ENCODE results near the gene ZFR.
"Not testable (repeated sequence)": the region's sequence is repeated elsewhere in the genome, so short reads cannot be mapped to it uniquely, and the experiment has no call there.

The ZFR gene

GRCh38 chr5:32317041-32317440 is 127.5 kb downstream of the ZFR start:
- Histone ChIP-seq H3K9me3 (ENCODE audit: control insufficient read depth in 1 of 2, low read length in 2 of 2) (peaks cover 3 to 4% of the 10 kb centered on the region in 2 donors), H3K4me3 (ENCODE audit: low read depth in 1 of 2, low read length in 2 of 2) (no peak overlapping the region), H3K9ac (ENCODE audit: low read depth in 1 of 2, low read length in 2 of 2) (no peak overlapping the region), H3K4me1 (ENCODE audit: control insufficient read depth in 1 of 2, insufficient read depth in 2 of 2, low read length in 2 of 2) (no peaks in the 10 kb centered on the region), H3K36me3 (ENCODE audit: control insufficient read depth in 1 of 2, insufficient read depth in 2 of 2, low read length in 2 of 2) (no peaks in the 10 kb centered on the region), H3K27me3 (ENCODE audit: control insufficient read depth in 1 of 2, insufficient read depth in 2 of 2, low read length in 2 of 2) (no peaks in the 10 kb centered on the region), H3K27ac (ENCODE audit: low read depth, low read length) (no peak overlapping the region)

GRCh38 chr5:32315221-32316014 is 129.1 kb downstream of the ZFR start:
- no peaks in the 10 kb centered on the region for H3K9me3 ChIP-seq (ENCODE audit: control insufficient read depth in 1 of 2, low read length in 2 of 2)
- no peaks in the 10 kb centered on the region for H3K36me3 ChIP-seq (ENCODE audit: control insufficient read depth in 1 of 2, insufficient read depth in 2 of 2, low read length in 2 of 2)
- H3K4me3 ChIP-seq (ENCODE audit: low read depth in 1 of 2, low read length in 2 of 2): no peak overlapping the region
- no peak overlapping the region for H3K27ac ChIP-seq (ENCODE audit: low read depth, low read length)
- H3K9ac ChIP-seq (ENCODE audit: low read depth in 1 of 2, low read length in 2 of 2): no peak overlapping the region
- H3K27me3 ChIP-seq (ENCODE audit: control insufficient read depth in 1 of 2, insufficient read depth in 2 of 2, low read length in 2 of 2): no peaks in the 10 kb centered on the region
- peaks cover 8% of the 10 kb centered on the region in 2 donors for H3K4me1 ChIP-seq (ENCODE audit: control insufficient read depth in 1 of 2, insufficient read depth in 2 of 2, low read length in 2 of 2)

- H3K4me1 ChIP-seq (ENCODE audit: control insufficient read depth in 1 of 2, insufficient read depth in 2 of 2, low read length in 2 of 2): peaks cover 8 to 13% of the 10 kb centered on the region in 2 donors
- H3K27ac ChIP-seq (ENCODE audit: low read depth, low read length): no peak overlapping the region
- no peak overlapping the region for H3K9ac ChIP-seq (ENCODE audit: low read depth in 1 of 2, low read length in 2 of 2)
- no peaks in the 10 kb centered on the region for H3K9me3 ChIP-seq (ENCODE audit: control insufficient read depth in 1 of 2, low read length in 2 of 2)
- H3K4me3 ChIP-seq (ENCODE audit: low read depth in 1 of 2, low read length in 2 of 2): no peak overlapping the region
- H3K36me3 ChIP-seq (ENCODE audit: control insufficient read depth in 1 of 2, insufficient read depth in 2 of 2, low read length in 2 of 2): no peaks in the 10 kb centered on the region
- H3K27me3 ChIP-seq (ENCODE audit: control insufficient read depth in 1 of 2, insufficient read depth in 2 of 2, low read length in 2 of 2): no peaks in the 10 kb centered on the region
Measured at GRCh38 chr5:32314658-32315057, 129.9 kb downstream of the ZFR start.

DNA sequence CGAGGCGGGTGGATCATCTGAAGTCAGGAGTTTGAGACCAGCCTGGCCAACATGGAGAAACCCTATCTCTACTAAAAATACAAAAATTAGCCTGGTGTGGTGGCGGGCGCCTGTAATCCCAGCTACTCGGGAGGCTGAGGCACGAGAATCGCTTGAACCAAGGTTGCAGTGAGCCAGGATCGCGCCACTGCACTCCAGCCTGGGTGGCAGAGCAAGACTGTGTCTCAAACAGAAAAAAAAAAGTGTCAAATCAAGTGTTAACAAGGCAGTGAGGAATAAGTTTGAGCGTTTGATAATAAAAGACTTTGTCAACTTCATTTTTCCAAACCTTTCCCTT is 130.4 kb downstream of the ZFR start:
- not testable (repeated sequence) for H3K27ac ChIP-seq (ENCODE audit: low read depth, low read length); H3K27me3 ChIP-seq (ENCODE audit: control insufficient read depth in 1 of 2, insufficient read depth in 2 of 2, low read length in 2 of 2); H3K9ac ChIP-seq (ENCODE audit: low read depth in 1 of 2, low read length in 2 of 2); H3K4me3 ChIP-seq (ENCODE audit: low read depth in 1 of 2, low read length in 2 of 2); H3K36me3 ChIP-seq (ENCODE audit: control insufficient read depth in 1 of 2, insufficient read depth in 2 of 2, low read length in 2 of 2); H3K9me3 ChIP-seq (ENCODE audit: control insufficient read depth in 1 of 2, low read length in 2 of 2)
- H3K4me1 ChIP-seq (ENCODE audit: control insufficient read depth in 1 of 2, insufficient read depth in 2 of 2, low read length in 2 of 2): peaks cover 10 to 13% of the 10 kb centered on the region in 2 donors

- peak within 1 kb of the TSS; percentile 71 to 88 for H3K9ac ChIP-seq (ENCODE audit: low read depth in 1 of 2, low read length in 2 of 2)
- peak within 1 kb of the TSS; percentile 96 for H3K27ac ChIP-seq (ENCODE audit: low read depth, low read length)
- H3K4me1 ChIP-seq (ENCODE audit: control insufficient read depth in 1 of 2, insufficient read depth in 2 of 2, low read length in 2 of 2): peaks cover 23 to 24% of the 10 kb centered on the region in 2 donors
- H3K4me3 ChIP-seq (ENCODE audit: low read depth in 1 of 2, low read length in 2 of 2): peak within 1 kb of the TSS; percentile 74 to 82
- H3K36me3 ChIP-seq (ENCODE audit: control insufficient read depth in 1 of 2, insufficient read depth in 2 of 2, low read length in 2 of 2): no peaks in the 10 kb centered on the region
- no peaks in the 10 kb centered on the region for H3K9me3 ChIP-seq (ENCODE audit: control insufficient read depth in 1 of 2, low read length in 2 of 2)
- H3K27me3 ChIP-seq (ENCODE audit: control insufficient read depth in 1 of 2, insufficient read depth in 2 of 2, low read length in 2 of 2): no peaks in the 10 kb centered on the region
Measured at GRCh38 chr5:32312595-32313332, 131.8 kb downstream of the ZFR start, which contains the start of gene MTMR12. MTMR12 (minus strand) TSS chr5:32312939; CDS start chr5:32312838, 101 bp downstream.

DNA sequence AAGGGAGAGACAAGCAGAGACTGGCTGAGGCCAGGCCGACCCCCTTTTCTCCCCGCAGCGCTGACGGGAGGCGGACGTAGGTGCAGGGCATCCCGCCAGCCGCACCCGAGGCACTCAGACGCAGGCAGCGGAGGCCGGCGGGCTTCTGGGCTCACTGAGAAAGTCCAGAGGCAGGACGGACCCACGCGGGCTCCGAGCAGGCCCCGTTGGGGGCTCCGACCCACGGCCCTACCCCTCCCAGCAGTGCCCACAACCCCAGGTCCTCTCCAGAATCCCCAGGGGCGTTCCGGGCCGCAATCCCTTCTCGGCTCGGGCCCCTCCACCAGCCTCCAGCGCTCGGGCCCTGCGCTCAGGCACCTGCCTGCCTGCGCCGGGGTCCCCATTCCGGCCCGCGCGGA is 132.3 kb downstream of the ZFR start:
- Histone ChIP-seq H3K27ac (ENCODE audit: low read depth, low read length) (peak overlapping the region; percentile 96), H3K4me3 (ENCODE audit: low read depth in 1 of 2, low read length in 2 of 2) (peak overlapping the region; percentile 74 to 82), H3K36me3 (ENCODE audit: control insufficient read depth in 1 of 2, insufficient read depth in 2 of 2, low read length in 2 of 2) (no peaks in the 10 kb centered on the region), H3K27me3 (ENCODE audit: control insufficient read depth in 1 of 2, insufficient read depth in 2 of 2, low read length in 2 of 2) (no peaks in the 10 kb centered on the region), H3K9ac (ENCODE audit: low read depth in 1 of 2, low read length in 2 of 2) (peak overlapping the region; percentile 71 to 88), H3K9me3 (ENCODE audit: control insufficient read depth in 1 of 2, low read length in 2 of 2) (no peaks in the 10 kb centered on the region), H3K4me1 (ENCODE audit: control insufficient read depth in 1 of 2, insufficient read depth in 2 of 2, low read length in 2 of 2) (peaks cover 24 to 28% of the 10 kb centered on the region in 2 donors)

DNA sequence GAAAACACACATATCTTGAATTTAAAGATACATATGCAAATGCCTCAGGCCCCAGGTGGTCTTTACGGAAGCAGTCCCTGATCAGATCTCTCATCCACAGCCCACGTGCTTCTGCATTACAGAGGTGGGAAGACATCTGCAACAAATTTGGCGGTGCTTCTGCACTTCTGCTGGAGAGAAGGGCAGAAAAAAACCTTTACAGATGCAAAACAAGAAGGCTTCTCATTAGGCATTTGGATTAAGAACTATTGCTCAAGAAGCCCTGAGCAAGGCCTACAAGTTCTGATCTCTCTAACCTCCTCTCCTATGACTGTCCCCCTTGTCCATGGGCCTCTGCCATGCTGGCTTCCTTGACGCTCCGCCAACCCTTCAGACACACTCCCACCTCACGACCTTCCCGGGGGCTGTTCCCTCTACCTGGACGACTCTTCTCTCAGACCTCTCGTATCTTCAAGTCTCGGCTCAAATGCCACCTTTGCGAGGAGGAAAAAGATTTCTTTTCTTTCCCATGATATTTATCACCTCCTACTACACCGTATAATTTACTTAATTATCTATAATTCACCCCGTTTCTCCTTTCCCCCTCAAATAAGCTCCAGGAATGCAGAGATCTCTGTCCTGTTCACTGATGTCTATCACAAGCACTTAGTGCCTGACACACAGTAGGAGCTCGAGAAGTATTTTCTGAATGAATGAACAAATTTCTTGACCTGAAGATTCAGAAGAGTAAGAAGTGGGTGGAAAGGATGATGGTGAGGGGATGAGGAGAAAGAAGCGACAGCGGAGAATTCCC is 132.9 kb downstream of the ZFR start:
- Histone ChIP-seq H3K27ac (ENCODE audit: low read depth, low read length) (peak overlapping the region; percentile 96), H3K4me1 (ENCODE audit: control insufficient read depth in 1 of 2, insufficient read depth in 2 of 2, low read length in 2 of 2) (peaks cover 24 to 30% of the 10 kb centered on the region in 2 donors)

GRCh38 chr5:32309761-32310160 is 134.8 kb downstream of the ZFR start:
- Histone ChIP-seq H3K4me3 (ENCODE audit: low read depth in 1 of 2, low read length in 2 of 2) (no peak overlapping the region), H3K9ac (ENCODE audit: low read depth in 1 of 2, low read length in 2 of 2) (no peak overlapping the region), H3K36me3 (ENCODE audit: control insufficient read depth in 1 of 2, insufficient read depth in 2 of 2, low read length in 2 of 2) (no peaks in the 10 kb centered on the region), H3K27ac (ENCODE audit: low read depth, low read length) (no peak overlapping the region), H3K27me3 (ENCODE audit: control insufficient read depth in 1 of 2, insufficient read depth in 2 of 2, low read length in 2 of 2) (no peaks in the 10 kb centered on the region), H3K4me1 (ENCODE audit: control insufficient read depth in 1 of 2, insufficient read depth in 2 of 2, low read length in 2 of 2) (peaks cover 24 to 30% of the 10 kb centered on the region in 2 donors), H3K9me3 (ENCODE audit: control insufficient read depth in 1 of 2, low read length in 2 of 2) (no peaks in the 10 kb centered on the region)

More for the DNA sequence above, 132.9 kb downstream of the ZFR start:
- Histone ChIP-seq H3K27me3 (ENCODE audit: control insufficient read depth in 1 of 2, insufficient read depth in 2 of 2, low read length in 2 of 2) (no peaks in the 10 kb centered on the region), H3K4me3 (ENCODE audit: low read depth in 1 of 2, low read length in 2 of 2) (peak overlapping the region; percentile 74 to 82), H3K9ac (ENCODE audit: low read depth in 1 of 2, low read length in 2 of 2) (peak overlapping the region; percentile 71 to 88), H3K9me3 (ENCODE audit: control insufficient read depth in 1 of 2, low read length in 2 of 2) (no peaks in the 10 kb centered on the region), H3K36me3 (ENCODE audit: control insufficient read depth in 1 of 2, insufficient read depth in 2 of 2, low read length in 2 of 2) (no peaks in the 10 kb centered on the region)

DNA sequence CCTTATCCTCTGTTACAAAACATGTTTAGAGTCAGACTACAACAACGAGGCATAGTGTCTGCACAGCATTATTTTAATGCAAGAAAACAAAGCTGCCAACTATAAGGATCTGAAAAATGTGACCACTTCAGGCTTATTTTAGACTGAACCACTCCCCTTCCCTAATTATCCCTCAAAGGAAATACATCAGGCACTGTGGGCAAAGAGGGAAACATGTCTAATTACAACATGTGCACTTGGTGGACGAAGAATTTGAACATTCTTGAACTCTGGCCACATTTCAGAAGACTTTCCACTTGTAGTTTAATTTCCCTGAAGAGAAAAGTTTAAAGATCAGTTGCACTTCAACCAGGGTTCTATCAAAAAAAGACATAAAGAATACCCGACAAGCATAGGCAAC is 135.6 kb downstream of the ZFR start:
- no peak overlapping the region for H3K9ac ChIP-seq (ENCODE audit: low read depth in 1 of 2, low read length in 2 of 2)
- H3K27me3 ChIP-seq (ENCODE audit: control insufficient read depth in 1 of 2, insufficient read depth in 2 of 2, low read length in 2 of 2): no peaks in the 10 kb centered on the region
- H3K36me3 ChIP-seq (ENCODE audit: control insufficient read depth in 1 of 2, insufficient read depth in 2 of 2, low read length in 2 of 2): no peaks in the 10 kb centered on the region
- no peaks in the 10 kb centered on the region for H3K9me3 ChIP-seq (ENCODE audit: control insufficient read depth in 1 of 2, low read length in 2 of 2)
- H3K4me1 ChIP-seq (ENCODE audit: control insufficient read depth in 1 of 2, insufficient read depth in 2 of 2, low read length in 2 of 2): peaks cover 24 to 31% of the 10 kb centered on the region in 2 donors
- H3K4me3 ChIP-seq (ENCODE audit: low read depth in 1 of 2, low read length in 2 of 2): no peak overlapping the region
- H3K27ac ChIP-seq (ENCODE audit: low read depth, low read length): no peak overlapping the region

GRCh38 chr5:32307769-32308194 is 136.8 kb downstream of the ZFR start:
- Histone ChIP-seq H3K4me1 (ENCODE audit: control insufficient read depth in 1 of 2, insufficient read depth in 2 of 2, low read length in 2 of 2) (peaks cover 34 to 40% of the 10 kb centered on the region in 2 donors), H3K9me3 (ENCODE audit: control insufficient read depth in 1 of 2, low read length in 2 of 2) (no peaks in the 10 kb centered on the region), H3K9ac (ENCODE audit: low read depth in 1 of 2, low read length in 2 of 2) (no peak overlapping the region), H3K27ac (ENCODE audit: low read depth, low read length) (no peak overlapping the region), H3K4me3 (ENCODE audit: low read depth in 1 of 2, low read length in 2 of 2) (no peak overlapping the region), H3K27me3 (ENCODE audit: control insufficient read depth in 1 of 2, insufficient read depth in 2 of 2, low read length in 2 of 2) (no peaks in the 10 kb centered on the region), H3K36me3 (ENCODE audit: control insufficient read depth in 1 of 2, insufficient read depth in 2 of 2, low read length in 2 of 2) (no peaks in the 10 kb centered on the region)

Data from duodenal mucosa (tissue), 2 donors.